Lower leg skin (tissue), 4 donors: ENCODE data around the gene RACGAP1. TPM values are rescaled to one million over a fixed set of nuclear protein-coding genes. Genes with fewer than 3 reads are reported as not detected.

ENCODE experiments used
- DNase-seq, 2 donors: peaks; one replicate each; pipeline ENCODE4 v3.0.0-alpha.2; 2019; ENCODE audit warnings: low spot score in 2 of 2
- H3K4me3 ChIP-seq: fragments of 200-600 bp; sonication (generic); 2 replicates; pipeline ENCODE4 v1.5.1; 2017; ENCODE audit warnings: mild to moderate bottlenecking, low read depth; ENCODE audit not compliant: poor library complexity, severe bottlenecking
- POLR2A ChIP-seq, 2 donors: fragments of 450-650 bp; IDR thresholded peaks; one replicate each; pipeline ENCODE4 v1.6.1; 2016 to 2017; ENCODE audit warnings: antibody characterized with exemption in 2 of 2, mild to moderate bottlenecking in 1 of 2, moderate library complexity in 1 of 2
- WGBS, 2 donors: methylation state at CpG; one replicate each; pipeline ENCODE4 v1.1.5; 2018; 5-methylcytosine and 5-hydroxymethylcytosine counted together
- intact Hi-C: fragments of 100-400 bp; cut with DNase I; formaldehyde crosslinking; loops from one replicate; pipeline ENCODE4 v1.15.0; 2023; ENCODE audit warnings: low total_unique reads
- total RNA-seq, 4 donors: library from RNA; depleted of rRNA; stranded (reverse); fragments of >200 nt; gene quantifications; one replicate each; pipeline ENCODE4 v1.1.0, GENCODE V29; 2016
- TF ChIP-seq, protein P1 (sequence below), 3 donors: fragments of 450-650 bp; IDR thresholded peaks; one replicate each; pipeline ENCODE4 v1.5.1; 2016; ENCODE audit warnings: antibody characterized with exemption in 3 of 3, mild to moderate bottlenecking in 3 of 3, moderate library complexity in 2 of 3

RACGAP1 gene
- total RNA-seq, 4 donors from 2014 or later = 11.6 to 16.8 (median 15.9) TPM

DNA sequence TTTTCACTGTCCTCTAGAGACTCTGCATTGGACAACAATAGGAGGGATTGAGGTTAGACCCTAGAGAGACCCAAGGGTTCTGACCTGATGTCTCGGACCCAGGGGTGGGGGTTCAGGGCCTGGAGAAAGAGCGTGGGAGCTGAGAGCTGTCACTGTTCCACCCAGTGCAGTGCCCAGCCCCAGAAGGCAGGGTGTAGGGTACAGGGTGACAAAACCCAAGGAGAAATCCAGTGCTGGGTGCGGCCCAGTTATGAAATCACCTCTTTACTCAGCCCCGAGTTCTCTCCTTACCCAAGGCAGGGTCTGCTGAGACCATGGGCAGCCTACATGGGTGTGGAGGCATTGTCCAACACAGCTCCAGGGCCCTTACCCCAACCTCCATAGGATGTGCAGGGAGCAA lies 72.1 kb downstream of the RACGAP1 start:
- H3K4me3 ChIP-seq = no peak overlapping the region
- 63 to 73% methylated on average over 4 of the region's 4 CpGs for WGBS, 2 donors
- intact Hi-C loops = no loop called here
- DNase-seq = no peak
- no peak for TF ChIP-seq POLR2A (IDR thresholded peaks at IDR 0.05)
- TF ChIP-seq, protein P1, sequence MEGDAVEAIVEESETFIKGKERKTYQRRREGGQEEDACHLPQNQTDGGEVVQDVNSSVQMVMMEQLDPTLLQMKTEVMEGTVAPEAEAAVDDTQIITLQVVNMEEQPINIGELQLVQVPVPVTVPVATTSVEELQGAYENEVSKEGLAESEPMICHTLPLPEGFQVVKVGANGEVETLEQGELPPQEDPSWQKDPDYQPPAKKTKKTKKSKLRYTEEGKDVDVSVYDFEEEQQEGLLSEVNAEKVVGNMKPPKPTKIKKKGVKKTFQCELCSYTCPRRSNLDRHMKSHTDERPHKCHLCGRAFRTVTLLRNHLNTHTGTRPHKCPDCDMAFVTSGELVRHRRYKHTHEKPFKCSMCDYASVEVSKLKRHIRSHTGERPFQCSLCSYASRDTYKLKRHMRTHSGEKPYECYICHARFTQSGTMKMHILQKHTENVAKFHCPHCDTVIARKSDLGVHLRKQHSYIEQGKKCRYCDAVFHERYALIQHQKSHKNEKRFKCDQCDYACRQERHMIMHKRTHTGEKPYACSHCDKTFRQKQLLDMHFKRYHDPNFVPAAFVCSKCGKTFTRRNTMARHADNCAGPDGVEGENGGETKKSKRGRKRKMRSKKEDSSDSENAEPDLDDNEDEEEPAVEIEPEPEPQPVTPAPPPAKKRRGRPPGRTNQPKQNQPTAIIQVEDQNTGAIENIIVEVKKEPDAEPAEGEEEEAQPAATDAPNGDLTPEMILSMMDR (IDR thresholded peaks at IDR 0.05) = no peak

DNA sequence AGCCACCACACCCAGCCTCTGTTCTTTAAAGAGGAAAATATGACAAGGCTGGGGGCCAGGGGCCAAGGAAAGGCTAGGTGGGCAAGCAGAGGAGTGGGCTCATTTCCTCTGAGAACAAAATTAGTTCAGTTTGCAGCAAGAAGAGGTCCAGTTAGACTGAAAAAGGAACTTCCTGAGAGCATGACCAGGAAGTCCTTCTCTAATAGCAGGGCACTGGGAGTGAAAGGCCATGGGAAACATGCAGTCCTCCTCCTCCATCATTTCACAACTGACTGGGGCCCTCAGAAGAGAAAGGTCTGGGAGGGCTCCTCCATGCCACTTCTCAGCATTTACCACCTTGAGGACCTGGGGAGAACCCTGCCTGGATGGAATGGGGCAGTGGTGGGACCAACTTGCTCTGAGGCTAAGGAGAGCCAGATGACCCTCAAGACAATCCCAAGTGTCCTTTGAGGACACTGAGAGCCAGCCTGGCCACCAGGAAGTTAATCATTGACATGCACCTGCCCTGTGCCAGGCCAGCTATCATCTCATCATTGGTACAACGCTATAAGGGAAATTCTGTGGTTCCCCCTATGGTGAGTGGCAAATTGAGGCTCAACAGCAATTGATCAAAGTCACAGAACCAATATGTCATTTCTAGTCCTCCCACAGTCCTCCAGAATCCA lies 72.8 kb downstream of the RACGAP1 start:
- WGBS, 2 donors = 88 to 92% methylated on average over 1 of the region's 1 CpG
- intact Hi-C loops = no loop called here
- H3K4me3 ChIP-seq = no peak overlapping the region
- TF ChIP-seq, protein P1 (IDR thresholded peaks at IDR 0.05) = no peak
- no peak for TF ChIP-seq POLR2A (IDR thresholded peaks at IDR 0.05)
- no peak for DNase-seq

DNA sequence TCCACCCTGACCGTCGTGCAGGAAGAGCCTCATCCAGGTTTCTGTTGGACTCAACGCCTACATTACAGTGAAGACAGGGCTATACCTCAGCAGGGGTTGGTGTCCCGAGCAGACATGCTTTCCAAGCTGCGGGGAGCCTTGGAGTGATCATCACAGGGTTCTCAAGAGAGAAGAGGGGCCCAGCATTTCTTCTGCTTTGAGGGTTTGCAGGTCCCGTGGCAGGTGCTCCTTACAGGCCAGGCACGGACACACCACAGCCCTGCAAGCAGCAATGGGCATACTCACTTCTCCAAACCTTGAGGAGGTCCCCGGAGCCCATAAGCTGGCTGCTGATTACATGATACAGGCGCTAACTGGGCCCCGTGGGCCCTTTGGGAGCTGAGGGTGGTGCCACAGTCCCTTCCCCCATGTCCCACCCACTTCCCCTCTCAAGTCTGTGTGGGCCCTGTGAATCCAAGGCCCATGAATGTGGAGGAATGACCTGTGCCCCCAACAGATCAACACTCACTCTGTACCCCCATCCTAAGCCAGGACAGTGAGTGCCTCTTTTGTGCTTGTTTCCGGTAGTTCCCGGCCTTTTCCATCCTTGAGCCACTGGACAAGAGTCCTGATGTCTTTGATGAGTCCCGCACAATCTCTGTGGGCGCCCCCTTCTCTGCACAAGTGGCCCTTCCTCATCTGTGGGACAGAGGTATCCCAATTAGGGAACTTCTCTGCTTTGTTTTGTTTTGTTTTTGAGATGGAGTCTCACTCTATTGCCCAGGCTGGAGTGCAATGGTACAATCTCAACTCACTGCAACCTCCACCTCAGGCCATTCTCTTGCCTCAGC lies 73.7 kb downstream of the RACGAP1 start:
- intact Hi-C loops = no loop called here
- no peak overlapping the region for H3K4me3 ChIP-seq
- no peak for DNase-seq
- TF ChIP-seq, protein P1 (IDR thresholded peaks at IDR 0.05) = no peak
- no peak for TF ChIP-seq POLR2A (IDR thresholded peaks at IDR 0.05)
- 86 to 87% methylated on average over 14 of the region's 14 CpGs for WGBS, 2 donors

DNA sequence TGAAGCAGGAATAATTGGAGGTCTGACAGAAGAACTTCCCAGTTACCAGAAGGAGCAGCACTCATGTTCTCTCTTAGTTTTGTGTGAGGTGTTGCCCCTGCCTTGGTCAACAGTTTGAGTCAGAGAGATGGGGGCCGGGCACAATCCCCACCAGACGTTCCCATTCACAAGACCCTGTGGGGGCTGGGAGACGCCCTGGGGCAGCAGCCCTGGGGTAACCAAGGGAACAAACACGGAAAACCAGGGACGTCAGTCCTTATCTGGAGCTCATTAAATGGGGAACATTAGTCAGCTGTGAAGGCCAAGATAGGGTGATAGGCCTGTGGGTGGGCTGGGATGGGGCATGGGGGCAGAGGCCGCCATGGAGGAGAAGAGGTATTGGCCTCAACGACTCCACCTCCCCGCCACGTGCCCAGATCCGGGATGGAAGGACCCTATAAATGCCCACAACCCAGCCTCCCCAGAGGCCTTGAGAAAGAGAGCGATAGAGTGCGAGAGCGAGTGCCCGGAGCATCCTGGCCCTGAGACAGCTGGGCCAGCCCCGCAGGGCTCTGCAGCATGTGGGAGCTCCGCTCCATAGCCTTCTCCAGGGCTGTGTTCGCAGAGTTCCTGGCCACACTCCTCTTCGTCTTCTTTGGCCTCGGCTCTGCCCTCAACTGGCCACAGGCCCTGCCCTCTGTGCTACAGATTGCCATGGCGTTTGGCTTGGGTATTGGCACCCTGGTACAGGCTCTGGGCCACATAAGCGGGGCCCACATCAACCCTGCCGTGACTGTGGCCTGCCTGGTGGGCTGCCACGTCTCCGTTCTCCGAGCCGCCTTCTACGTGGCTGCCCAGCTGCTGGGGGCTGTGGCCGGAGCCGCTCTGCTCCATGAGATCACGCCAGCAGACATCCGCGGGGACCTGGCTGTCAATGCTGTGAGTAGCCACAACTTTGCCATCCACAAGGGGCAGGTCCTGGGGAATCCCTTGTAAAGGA lies 74.7 kb downstream of the RACGAP1 start, which contains the start of gene AQP2:
Gene AQP2, plus strand, starts transcription at position 465 of the 979 bp plus-strand sequence. Its CDS starts 94 bp downstream, at position 559.
- 85 to 91% methylated on average over 32 of the region's 32 CpGs for WGBS, 2 donors
- H3K4me3 ChIP-seq = no peak within 1 kb of the TSS
- intact Hi-C loops = no loop called here
- no peak for DNase-seq
- TF ChIP-seq POLR2A (IDR thresholded peaks at IDR 0.05) = no peak
- TF ChIP-seq, protein P1 (IDR thresholded peaks at IDR 0.05) = no peak

DNA sequence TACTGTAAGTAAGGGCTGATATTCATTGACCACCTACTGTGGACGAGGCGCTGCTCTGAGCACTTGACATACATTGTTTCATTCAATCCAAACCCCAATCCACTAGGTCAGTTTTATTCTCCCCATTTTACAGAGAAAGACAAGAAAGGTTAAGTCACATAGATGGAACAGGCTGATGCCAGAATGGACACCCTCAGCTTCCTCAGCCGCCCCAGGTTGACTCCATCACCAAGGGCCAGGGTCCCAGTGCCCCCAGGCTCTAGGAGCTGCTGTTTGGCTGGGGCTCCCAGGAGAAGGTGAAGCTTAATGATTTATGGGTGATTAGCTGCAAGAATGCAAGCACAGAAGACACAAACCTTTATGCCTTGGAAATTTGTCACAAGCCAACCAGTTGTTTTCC lies 75.4 kb downstream of the RACGAP1 start:
- TF ChIP-seq, protein P1 (IDR thresholded peaks at IDR 0.05) = no peak
- TF ChIP-seq POLR2A (IDR thresholded peaks at IDR 0.05) = no peak
- no peak for DNase-seq
- WGBS, 2 donors = 94% methylated on average over 3 of the region's 3 CpGs
- H3K4me3 ChIP-seq = no peak overlapping the region
- intact Hi-C loops = no loop called here
